HG03175 (cell line): ENCODE measurements around the gene MPHOSPH8.
"Not testable (repeated sequence)": the region's sequence is repeated elsewhere in the genome, so short reads cannot be mapped to it uniquely, and the experiment has no call there.

Source experiments
- ATAC-seq: cut with Tn5 transposase; IDR thresholded peaks from one replicate; pipeline ENCODE4 v1.9.1; 2021; ENCODE audit warnings: mild to moderate bottlenecking, moderate library complexity; ENCODE audit not compliant: unreplicated experiment

Gene MPHOSPH8

GRCh38 chr13:19632915-19633478, 462 bp upstream of the MPHOSPH8 start:
- ATAC-seq = no peak

- ATAC-seq = no peak
These were observed 839 bp downstream of the MPHOSPH8 start for GRCh38 chr13:19634256-19634740.

GRCh38 chr13:19635926-19636325, 2.5 kb downstream of the MPHOSPH8 start:
- not testable (repeated sequence) for ATAC-seq

GRCh38 chr13:19643652-19644051, 10.2 kb downstream of the MPHOSPH8 start:
- ATAC-seq = no peak

- no peak for ATAC-seq
These were observed 11.5 kb downstream of the MPHOSPH8 start for GRCh38 chr13:19645000-19645399.

GRCh38 chr13:19646063-19646462, 12.6 kb downstream of the MPHOSPH8 start:
- ATAC-seq = no peak

- no peak for ATAC-seq
These were observed 17.3 kb downstream of the MPHOSPH8 start for GRCh38 chr13:19650742-19651141.

GRCh38 chr13:19657872-19658591, 24.6 kb downstream of the MPHOSPH8 start:
- ATAC-seq = no peak

- ATAC-seq = no peak
These were observed 25.4 kb downstream of the MPHOSPH8 start for GRCh38 chr13:19658831-19659230.

GRCh38 chr13:19661126-19661525, 27.7 kb downstream of the MPHOSPH8 start:
- ATAC-seq = no peak

GRCh38 chr13:19661561-19661960, 28.1 kb downstream of the MPHOSPH8 start:
- ATAC-seq = no peak

- no peak for ATAC-seq
These were observed 30.0 kb downstream of the MPHOSPH8 start for GRCh38 chr13:19663416-19663979.

GRCh38 chr13:19664481-19665230, 31.2 kb downstream of the MPHOSPH8 start:
- no peak for ATAC-seq

- no peak for ATAC-seq
These were observed 32.0 kb downstream of the MPHOSPH8 start for GRCh38 chr13:19665427-19665859.

- ATAC-seq = no peak
These were observed 35.3 kb downstream of the MPHOSPH8 start for GRCh38 chr13:19668778-19669177.

GRCh38 chr13:19670147-19670546, 36.7 kb downstream of the MPHOSPH8 start:
- no peak for ATAC-seq

- no peak for ATAC-seq
These were observed 39.5 kb downstream of the MPHOSPH8 start for GRCh38 chr13:19672990-19673389.

- ATAC-seq = no peak
These were observed 40.3 kb downstream of the MPHOSPH8 start for GRCh38 chr13:19673473-19674430.

- no peak for ATAC-seq
These were observed 41.4 kb downstream of the MPHOSPH8 start for GRCh38 chr13:19674898-19675297.

GRCh38 chr13:19676168-19676567, 42.7 kb downstream of the MPHOSPH8 start:
- ATAC-seq = no peak
